ENCODE results near the gene MDM2.

- no peak for TF ChIP-seq POLR2A (IDR thresholded peaks at IDR 0.05)
- TF ChIP-seq, protein P1, sequence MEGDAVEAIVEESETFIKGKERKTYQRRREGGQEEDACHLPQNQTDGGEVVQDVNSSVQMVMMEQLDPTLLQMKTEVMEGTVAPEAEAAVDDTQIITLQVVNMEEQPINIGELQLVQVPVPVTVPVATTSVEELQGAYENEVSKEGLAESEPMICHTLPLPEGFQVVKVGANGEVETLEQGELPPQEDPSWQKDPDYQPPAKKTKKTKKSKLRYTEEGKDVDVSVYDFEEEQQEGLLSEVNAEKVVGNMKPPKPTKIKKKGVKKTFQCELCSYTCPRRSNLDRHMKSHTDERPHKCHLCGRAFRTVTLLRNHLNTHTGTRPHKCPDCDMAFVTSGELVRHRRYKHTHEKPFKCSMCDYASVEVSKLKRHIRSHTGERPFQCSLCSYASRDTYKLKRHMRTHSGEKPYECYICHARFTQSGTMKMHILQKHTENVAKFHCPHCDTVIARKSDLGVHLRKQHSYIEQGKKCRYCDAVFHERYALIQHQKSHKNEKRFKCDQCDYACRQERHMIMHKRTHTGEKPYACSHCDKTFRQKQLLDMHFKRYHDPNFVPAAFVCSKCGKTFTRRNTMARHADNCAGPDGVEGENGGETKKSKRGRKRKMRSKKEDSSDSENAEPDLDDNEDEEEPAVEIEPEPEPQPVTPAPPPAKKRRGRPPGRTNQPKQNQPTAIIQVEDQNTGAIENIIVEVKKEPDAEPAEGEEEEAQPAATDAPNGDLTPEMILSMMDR (IDR thresholded peaks at IDR 0.05): no peak
Measured at GRCh38 chr12:68788554-68789143, 19.3 kb upstream of the MDM2 start.

Measured in tibial nerve (tissue), 3 donors.